HG03139 (cell line): Measurements from ENCODE around the gene KCTD18.
A peak's percentile ranks its signal among the peaks of the same experiment; 100 is the strongest.

Experiments used
- ATAC-seq: cut with Tn5 transposase; IDR thresholded peaks from one replicate; pipeline ENCODE4 v1.9.1; 2021; ENCODE audit not compliant: unreplicated experiment

Gene KCTD18

DNA sequence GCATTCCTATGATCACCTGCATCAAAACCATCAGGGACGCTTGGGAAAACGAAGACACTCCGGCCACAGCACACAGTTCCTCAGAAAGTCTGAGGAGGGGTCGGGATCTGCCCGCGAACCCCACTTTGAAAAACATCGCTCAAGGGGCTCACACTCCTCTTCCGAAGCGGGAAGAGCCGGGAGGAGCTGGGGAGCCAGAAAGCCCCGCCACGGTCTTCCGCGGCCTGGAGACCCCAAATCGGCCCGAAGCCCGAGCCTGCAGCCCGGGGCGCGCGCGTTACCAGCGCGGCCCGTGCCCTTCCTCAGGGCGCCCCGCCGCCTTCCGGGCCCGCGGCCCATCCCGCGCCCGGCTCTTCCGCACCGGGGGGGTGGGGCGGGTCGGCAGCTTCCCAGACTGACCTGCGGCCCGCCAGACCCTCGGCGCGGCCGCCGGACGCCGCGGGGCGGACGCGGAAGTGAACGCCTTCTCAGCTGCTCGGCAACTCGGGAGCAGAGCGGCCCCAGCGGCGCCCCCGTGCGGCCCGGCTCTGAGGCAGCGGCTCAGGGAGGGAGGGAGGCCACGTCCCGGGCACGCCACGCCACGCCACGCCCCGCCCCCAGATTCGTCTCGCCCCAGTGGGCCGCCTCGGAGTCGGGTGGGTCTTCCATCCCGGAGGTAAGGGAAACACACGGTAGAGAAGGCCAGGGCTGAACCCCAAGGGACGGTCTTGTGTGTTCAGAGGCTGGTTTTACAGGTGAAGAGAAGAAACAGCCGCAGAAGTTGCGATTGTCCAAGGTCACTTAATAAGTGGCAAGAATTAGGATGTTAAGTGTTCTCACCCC lies at the start of gene KCTD18:
TSS of gene KCTD18 (minus strand) at position 457 of the 822 bp plus-strand sequence. CDS start 3,052 bp downstream, outside the sequence.
- ATAC-seq: peak; percentile 99

DNA sequence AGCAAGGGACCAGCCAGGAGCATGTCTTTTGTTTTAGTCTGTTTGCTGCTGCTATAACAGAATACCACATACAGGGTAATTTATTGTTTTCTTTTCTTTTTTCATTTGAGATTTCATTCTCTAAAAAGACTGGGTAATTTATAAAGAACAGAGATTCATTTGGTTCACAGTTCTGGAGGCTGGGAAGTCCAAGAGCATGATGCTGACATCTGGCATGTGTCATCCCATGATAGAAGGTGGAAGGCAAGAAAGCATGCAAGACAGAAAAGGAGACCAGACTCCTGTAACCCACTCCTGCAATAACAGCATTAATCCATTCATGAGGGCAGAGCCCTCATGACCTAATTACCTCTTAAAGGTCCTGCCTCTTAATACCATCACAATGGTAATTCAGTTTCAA lies 30.9 kb upstream of the KCTD18 start:
- no peak for ATAC-seq

DNA sequence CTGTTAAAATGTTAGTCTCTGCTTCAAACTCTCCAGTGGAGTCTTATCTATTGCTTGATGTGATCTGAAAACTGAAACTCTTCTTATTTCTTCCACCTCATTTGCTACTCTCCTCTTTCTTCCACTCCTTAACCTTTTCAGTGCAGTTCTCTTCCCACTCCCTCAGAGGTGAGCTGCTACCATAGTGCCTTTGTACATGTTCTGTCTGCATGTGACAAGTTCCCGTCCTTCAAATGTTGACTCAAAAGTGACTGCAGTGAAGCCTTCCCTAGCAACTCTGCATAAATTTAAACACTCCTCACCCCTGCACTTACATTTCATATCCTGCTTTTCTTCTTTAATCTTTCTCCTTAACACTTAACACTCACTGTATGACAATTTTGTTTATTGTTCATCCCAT lies 28.3 kb upstream of the KCTD18 start:
- no peak for ATAC-seq

DNA sequence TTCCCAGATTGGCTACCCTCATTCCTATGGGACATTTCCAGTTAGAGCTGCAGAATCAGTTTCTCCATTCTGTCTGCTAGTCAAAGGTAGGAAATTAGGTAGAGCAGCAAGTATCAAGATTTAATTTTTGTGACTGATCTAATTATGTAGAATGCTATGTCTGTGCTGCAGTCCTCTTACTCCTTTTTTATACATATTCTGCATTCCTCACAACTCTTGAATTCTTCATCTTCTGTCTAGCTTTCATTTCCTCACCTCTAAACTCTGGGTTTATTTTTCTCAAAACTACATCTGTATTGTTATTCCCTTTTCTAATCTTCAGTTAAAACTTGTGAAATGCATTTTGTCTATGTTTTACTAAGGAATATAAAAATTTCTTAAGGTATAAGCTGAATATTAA lies 24.7 kb upstream of the KCTD18 start:
- no peak for ATAC-seq

DNA sequence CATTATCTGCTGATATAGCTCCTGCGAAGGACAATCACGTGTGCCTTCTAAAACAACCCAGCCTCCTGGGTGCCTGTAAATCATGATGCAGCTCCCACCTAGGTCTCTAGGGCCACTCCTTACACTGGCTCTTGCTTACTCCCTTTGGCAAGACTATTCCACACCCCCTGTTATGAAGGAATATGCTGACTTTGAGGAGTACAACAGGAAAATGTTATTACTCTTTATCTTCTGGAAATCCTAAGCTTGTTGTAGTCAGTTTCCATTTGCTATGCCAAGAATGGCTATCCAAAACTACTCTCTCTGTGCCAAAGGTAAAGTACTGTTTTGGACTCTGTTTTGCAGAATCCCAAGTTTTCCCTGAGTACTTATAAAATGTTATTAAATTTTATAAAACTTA lies 23.9 kb upstream of the KCTD18 start:
- ATAC-seq: no peak

DNA sequence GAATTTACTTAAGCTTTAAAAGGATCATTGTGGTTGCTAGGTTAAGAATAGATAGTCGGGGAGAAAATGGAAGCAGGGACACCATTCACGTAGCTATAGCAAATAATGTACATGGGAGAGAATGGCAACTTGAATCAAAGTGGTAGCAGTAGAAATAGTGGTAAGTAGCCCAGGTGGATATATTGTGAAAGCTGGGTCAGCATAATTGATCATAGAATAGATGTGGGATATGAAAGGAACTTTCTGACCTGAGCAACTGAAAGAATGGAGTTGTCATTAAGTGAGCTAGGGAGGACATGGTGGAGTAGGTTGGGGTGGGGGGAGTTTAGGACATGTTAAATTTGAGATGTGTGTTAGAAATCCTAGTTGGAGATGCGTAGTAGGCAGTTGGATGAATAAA lies 18.4 kb upstream of the KCTD18 start:
- no peak for ATAC-seq

DNA sequence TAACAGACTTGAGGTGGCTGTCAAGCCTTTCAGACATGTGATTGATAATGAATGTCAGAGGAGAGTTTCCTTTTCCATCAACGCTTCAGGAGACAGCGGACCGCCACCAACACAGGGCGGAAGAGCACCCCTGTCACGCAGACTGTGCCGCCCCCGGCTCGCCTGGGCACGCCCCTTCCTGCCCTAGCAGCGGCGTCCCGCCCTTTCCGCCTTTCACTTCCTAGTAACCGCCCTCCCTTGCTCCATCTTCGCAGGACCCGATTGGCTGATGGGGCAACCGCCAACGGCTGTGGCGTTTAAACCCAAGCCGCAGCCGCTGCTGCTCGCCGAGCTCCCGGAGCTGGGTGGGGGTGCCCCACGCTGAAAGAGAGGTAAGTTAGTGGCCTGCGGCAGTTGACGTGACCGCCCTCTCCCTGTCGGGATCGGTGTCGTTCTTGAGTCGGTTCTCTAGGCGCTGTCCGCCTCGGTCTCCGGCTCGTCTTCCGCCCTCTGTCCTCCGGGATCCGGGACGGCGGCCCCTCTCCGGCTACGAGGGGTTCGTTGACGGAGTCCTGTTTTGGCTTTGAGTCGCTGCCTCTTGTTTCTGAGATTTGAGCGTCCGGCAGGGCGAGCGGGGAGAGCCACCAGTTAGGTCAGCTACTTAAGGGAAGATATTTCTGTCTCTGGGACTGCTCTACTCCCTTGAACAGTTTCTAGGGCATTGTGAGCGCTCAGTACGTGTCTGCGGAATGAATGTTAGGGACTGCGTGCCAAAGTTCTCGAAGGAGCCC lies 16.2 kb upstream of the KCTD18 start, which contains the start of gene SGO2:
TSS of gene SGO2 (plus strand) at position 326 of the 770 bp plus-strand sequence. CDS start 6,769 bp downstream, outside the sequence.
- ATAC-seq: peak; percentile 100

DNA sequence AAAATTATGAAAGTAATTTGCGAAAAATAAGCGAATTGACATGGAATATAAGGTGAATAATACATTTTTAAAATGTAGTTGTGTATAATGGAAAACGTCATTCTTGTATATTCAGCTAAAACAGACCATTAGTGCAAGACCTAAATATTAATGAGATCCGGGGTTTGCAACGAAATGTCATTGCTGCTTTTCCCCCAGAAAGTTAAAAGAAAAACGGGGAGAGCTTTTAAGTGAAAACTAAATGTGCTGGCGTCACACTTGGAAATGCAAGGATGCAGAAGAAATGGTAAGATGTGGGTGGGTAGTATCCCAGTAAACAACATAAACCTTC lies 15.6 kb upstream of the KCTD18 start:
- no peak for ATAC-seq

DNA sequence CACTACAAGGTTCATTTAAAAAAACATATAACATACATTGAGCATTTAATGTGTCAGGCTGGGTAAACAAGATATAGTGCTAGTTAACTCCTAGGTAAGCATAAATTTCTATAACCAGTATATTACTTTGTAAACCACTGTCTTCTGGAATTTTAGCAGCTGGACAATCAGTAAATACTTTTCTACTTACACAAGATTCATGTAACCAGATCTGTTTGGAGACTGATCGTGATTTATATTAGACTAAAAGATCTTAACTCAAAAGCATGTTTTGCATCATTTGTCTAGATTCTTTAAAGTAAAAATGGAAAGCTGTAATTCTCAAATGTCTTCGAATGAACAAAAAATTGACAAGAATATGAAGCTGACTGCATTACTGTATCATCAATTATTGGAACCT lies 15.2 kb upstream of the KCTD18 start:
- ATAC-seq: no peak

DNA sequence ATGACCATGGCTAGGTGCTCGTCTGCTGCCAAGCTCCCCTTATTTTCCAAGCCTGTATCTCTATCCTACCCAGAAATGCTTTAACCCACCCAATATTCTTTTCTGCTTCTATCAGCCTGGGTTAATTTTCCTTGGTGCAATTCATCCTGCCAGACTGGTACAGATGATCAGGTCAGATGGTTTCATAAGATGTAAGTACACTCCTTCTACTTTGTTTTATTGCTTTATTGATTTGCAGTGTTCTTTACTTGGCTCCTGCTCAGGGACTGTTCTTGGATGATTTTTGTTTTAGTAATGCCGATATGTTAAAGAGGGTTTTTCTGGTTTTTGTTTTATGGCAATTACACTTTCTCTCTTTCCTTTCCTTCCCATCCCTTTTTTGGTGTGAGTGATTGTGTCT lies 13.7 kb upstream of the KCTD18 start:
- ATAC-seq: no peak

DNA sequence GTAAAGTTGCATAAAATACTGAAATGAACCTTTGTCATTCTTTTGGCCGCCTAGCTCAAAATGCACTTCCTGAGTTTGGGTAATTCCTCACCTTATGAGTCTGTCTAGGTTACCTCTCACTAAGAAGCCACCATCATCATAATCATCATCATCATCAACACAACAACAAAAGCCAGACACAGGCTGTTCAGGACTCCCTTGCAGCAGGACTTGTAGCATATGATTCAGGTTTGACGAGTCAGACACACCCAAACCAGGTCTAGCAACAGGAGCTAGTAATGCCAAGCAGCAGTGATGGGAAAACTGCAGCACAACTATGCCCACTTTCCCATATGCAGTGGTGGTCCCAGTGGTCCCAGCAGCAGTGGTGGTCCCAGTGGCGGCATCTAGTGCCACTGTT lies 13.3 kb upstream of the KCTD18 start:
- no peak for ATAC-seq

DNA sequence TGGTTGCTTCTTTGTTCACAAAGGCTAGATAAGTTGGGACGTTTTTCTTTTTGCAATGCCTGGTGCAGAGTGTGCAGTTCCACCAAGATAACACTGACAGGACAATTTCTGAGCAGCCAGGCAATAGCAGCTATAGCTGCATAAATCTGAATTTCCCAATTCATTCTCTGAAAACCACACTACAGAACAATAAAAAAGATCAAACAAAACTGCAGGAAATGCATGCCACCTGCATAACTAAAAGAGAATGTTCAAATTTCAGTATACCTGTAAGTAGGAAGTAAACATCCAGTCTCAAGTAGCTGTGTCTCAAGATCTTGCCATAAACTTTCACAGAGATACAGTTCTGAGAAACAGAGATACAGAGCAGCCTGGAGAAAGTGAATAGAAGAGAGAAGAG lies 5.3 kb upstream of the KCTD18 start:
- ATAC-seq: no peak

DNA sequence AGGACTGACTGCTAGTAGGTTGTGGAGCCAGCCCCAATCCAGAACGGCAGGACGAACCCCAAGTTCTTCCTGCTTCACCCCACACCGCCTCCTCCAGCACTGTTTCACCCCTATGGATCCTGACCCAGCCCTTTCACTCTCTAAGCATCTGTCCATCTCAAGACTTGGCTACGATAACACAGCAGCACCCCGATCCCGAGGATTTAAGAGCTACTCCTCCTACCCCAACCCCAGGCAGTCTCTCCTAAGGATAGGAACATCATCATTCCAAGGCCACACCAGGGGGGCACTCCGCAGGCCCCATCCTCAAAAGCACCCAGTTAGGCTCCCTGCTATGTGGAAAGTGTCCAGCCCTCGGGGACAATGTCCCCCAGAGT lies 645 bp downstream of the KCTD18 start:
- ATAC-seq: no peak

DNA sequence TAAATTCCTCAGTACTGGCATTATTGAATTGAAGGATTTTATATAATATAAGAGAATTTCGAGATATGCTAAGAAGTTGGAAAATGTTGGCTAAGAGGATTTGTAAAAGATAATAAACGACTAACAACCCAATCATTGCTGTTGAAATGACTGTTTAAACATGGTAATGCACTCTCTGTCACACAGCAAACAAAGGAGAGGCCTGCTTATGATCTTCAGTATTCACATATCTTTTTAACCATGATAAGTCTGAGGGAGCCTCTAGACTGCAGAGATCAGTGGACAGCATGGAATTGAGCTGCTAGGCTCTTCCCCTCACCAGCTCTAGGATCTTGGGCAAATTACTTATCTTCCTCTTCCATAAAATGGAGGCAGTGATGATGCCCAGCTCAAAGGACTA lies 2.7 kb downstream of the KCTD18 start:
- no peak for ATAC-seq

DNA sequence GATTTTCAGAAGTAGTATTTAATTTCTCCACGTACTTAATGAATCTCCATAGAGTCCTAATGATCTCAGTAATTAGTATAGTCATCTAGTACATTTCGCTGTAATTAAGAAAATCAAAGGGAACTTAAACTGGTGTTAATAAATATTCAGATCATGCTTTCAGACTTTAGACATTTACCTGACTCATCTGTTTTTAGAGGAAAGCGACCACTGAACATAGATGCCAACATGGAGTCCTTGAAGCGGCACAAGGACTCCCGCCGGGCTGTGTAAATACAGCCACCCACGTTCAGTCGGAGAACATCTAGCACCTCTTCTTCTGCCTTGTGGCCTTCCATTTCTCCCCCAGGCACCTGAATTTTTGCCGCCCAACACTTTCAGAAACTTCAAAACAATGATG lies 3.2 kb downstream of the KCTD18 start:
- ATAC-seq: no peak

DNA sequence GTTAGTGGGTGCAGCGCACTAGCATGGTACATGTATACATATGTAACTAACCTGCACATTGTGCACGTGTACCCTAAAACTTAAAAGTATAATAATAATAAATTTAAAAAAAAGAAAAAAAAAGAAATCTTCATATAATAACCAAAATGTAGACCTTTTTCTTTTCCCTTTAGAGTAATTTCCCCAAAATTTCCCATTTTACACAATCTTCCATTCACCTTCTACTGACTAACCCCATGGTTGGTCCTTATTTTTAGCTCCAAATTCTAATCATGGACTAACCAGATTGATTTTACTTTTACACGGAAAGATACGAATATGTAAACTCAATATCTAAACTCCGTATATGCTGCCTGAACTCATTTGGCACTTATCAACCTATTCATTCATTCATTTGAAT lies 7.7 kb downstream of the KCTD18 start:
- ATAC-seq: no peak

DNA sequence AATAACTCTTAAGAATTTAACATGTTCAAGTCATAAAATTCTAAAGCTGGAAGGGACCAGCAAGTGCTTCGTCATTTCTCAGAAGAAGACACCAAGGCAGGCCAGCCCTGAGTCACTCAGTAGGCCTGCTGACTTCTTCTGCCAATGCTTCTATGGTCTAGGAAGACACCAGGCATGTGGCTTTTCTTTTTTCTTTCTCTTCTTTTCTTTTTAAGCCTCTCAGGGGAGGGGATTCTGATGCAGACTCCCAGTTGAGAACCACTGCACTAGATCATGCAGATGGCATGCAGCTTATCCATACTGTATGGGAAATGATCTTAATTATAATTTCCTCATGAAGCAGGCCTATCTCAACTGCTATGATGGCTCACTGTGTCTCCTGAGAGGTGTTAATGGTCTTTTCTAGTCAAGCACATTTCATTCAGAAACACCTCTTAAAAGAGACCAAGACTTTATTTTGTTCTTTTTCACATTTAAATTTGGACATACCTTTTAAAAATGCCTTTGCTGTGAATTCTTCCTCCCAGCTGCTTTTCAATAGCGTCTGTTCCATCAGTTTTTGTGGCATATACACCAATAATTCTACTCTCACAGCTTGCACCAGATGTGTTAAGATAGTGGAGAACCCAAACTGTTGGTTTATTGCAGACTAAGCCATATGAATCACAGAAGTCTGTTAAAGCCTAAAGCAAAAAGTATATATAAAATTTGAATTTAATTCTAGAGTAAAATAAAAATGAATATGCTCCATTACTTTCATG lies 11.3 kb downstream of the KCTD18 start:
- no peak for ATAC-seq

DNA sequence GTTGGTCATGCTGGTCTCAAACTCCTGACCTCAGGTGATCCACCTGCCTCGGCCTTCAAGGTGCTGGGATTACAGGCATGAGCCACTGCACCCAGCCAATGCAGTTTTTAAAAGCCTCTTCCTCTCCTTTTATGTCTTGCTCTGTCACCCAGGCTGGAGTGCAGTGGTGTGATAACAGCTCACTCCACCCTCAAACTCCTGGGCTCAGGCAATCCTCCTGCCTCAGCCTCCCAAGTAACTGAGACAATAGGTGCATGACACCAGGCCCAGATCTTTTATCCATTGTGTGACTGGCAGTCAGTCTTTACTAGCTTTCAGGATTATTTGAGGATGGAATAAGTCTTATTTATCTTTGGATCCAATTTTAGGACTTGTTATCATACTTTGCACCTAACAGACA lies 13.2 kb downstream of the KCTD18 start:
- no peak for ATAC-seq

DNA sequence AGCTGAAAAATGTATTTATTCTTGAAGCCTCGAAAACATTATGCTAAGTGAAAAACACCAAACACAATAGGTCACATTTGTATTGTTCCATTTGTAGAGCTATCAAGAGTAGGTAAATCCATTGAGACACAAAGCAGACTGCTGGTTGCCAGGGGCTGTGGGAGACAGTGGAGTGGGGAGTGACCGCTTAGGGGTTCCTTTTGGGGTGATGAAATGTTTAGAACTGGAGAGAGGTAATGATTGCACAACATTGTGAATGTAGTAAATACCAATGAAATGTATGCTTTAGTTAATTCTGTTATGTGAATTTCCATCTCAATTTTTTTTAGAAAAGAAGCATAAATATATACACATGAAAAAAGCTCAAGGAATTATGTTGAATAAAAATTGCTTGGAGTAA lies 15.8 kb downstream of the KCTD18 start:
- ATAC-seq: no peak

DNA sequence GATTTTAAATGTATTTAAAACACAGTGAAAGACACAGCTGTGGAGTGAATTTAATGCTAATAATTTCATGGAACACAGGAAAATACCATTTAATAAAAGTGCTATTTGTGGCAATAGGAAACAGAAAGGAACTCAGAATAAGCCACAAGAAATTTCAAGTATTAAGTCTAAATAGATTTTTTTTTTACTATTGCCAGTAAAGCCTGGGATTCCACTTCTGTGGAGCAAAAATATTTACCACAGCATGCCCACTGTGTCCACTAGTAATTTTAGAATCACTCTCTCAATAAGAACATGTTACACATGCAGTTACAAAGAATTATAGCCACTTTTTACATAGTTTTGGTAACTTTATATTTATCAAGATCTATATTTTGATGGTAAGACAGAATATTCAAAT lies 17.2 kb downstream of the KCTD18 start:
- no peak for ATAC-seq

DNA sequence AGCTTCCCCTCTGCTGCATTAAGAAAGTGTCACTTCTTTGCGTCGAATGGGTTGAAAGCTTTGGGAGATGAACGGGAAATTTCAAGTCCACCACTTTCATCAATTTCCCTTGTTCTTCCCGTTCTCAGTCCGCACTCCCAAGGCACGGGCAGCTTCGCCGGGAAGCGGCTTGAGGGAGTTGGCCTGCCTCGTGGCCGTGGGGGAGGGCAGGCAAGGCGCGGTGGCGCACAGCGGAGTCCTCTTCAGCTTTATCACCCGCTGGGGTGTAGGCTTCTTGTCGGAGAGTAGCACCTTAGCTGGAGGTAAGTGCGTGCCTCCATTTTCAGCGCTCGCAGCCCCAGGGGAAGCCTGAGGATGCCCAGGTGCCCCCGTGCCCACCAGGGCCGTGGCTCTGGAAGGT lies 19.9 kb downstream of the KCTD18 start:
- no peak for ATAC-seq

DNA sequence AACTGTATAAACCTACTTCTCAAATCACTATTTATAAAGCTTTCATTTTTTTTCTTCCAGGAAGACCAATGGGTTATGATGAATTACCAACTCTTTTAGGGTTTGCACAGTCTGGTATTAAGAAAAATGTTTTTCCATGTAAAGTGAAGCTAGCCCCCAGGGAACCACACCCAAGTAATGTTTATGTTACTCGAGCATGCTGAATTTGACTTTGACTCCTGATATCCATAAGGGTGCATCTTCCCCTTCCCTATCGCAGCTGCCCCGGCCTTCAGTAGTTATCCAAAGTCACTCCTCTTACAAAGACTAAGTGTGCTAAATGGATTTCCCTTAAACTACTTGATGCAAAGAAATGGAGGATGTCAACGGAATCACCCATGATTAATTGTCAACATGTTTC lies 21.7 kb downstream of the KCTD18 start:
- ATAC-seq: no peak
